G401.6 (cell line): Measurements from ENCODE around the gene LAX1.
"Not testable (repeated sequence)": the region's sequence is repeated elsewhere in the genome, so short reads cannot be mapped to it uniquely, and the experiment has no call there.

Source experiments
- FAIRE-seq: peaks from 2 replicates; lab custom pipeline; 2012; peaks lifted over from hg19 to GRCh38; lab: Jason Lieb, UNC

Gene LAX1

GRCh38 chr1:203769505-203770343 is 4.7 kb downstream of the LAX1 start:
- FAIRE-seq: no peak

- no peak for FAIRE-seq
Measured at GRCh38 chr1:203771901-203772301, 6.9 kb downstream of the LAX1 start.

GRCh38 chr1:203772836-203773235 is 7.9 kb downstream of the LAX1 start:
- FAIRE-seq: no peak

GRCh38 chr1:203776636-203777035 is 11.7 kb downstream of the LAX1 start:
- FAIRE-seq: no peak

- no peak for FAIRE-seq
Measured at GRCh38 chr1:203777596-203777995, 12.6 kb downstream of the LAX1 start.

- no peak for FAIRE-seq
Measured at GRCh38 chr1:203778146-203778545, 13.2 kb downstream of the LAX1 start.

GRCh38 chr1:203778789-203779188 is 13.8 kb downstream of the LAX1 start:
- no peak for FAIRE-seq

- FAIRE-seq: no peak
Measured at GRCh38 chr1:203781962-203782361, 17.0 kb downstream of the LAX1 start.

GRCh38 chr1:203789966-203790365 is 25.0 kb downstream of the LAX1 start:
- FAIRE-seq: no peak

GRCh38 chr1:203791498-203791897 is 26.5 kb downstream of the LAX1 start:
- FAIRE-seq: no peak

GRCh38 chr1:203792486-203792885 is 27.5 kb downstream of the LAX1 start:
- FAIRE-seq: no peak

- FAIRE-seq: not testable (repeated sequence)
Measured at GRCh38 chr1:203793561-203793960, 28.6 kb downstream of the LAX1 start.

- no peak for FAIRE-seq
Measured at GRCh38 chr1:203794764-203795440, 29.9 kb downstream of the LAX1 start.

- FAIRE-seq: peak; percentile 95
Measured at GRCh38 chr1:203795441-203796235, 30.7 kb downstream of the LAX1 start, which contains the start of the genes ZBED6 and ZC3H11A. Gene ZBED6 (plus strand): TSS chr1:203795623. CDS start chr1:203797523, 1,900 bp downstream. Gene ZC3H11A (plus strand): TSS chr1:203795623. CDS start chr1:203817071, 21,448 bp downstream.

GRCh38 chr1:203796236-203796605 is 31.2 kb downstream of the LAX1 start:
- FAIRE-seq: no peak

- FAIRE-seq: no peak
Measured at GRCh38 chr1:203797216-203797615, 32.2 kb downstream of the LAX1 start.

- FAIRE-seq: no peak
Measured at GRCh38 chr1:203797948-203798655, 33.1 kb downstream of the LAX1 start.

GRCh38 chr1:203799157-203799556 is 34.2 kb downstream of the LAX1 start:
- FAIRE-seq: no peak

- FAIRE-seq: no peak
Measured at GRCh38 chr1:203799971-203800370, 35.0 kb downstream of the LAX1 start.

GRCh38 chr1:203805689-203806088 is 40.7 kb downstream of the LAX1 start:
- no peak for FAIRE-seq

GRCh38 chr1:203807196-203807595 is 42.2 kb downstream of the LAX1 start:
- FAIRE-seq: no peak
